Gastrocnemius medialis (tissue), 4 donors: ENCODE measurements around the gene KRT83. TPM values are rescaled to one million over a fixed set of nuclear protein-coding genes. Genes with fewer than 3 reads are reported as not detected.

Source experiments
- ATAC-seq, 2 donors: fragments of 150-250 bp; one replicate each; pipeline ENCODE4 v1.9.1; 2016
- DNase-seq, 2 donors: peaks; one replicate each; pipeline ENCODE4 v3.0.0-alpha.2; 2019
- H3K27ac ChIP-seq, 4 donors: fragments of 200-600 bp; sonication (generic); 1 replicate in 1 of 4; 2 replicates in 3 of 4; pipeline ENCODE4 v1.5.1; 2016 to 2018; ENCODE audit warnings: mild to moderate bottlenecking in 2 of 4, moderate library complexity in 1 of 4
- H3K27me3 ChIP-seq, 3 donors: fragments of 200-600 bp; sonication (generic) in 2 of 3; 1 replicate in 1 of 3; 2 replicates in 2 of 3; pipeline versions ENCODE4 v1.5.1 to v1.6.0; 2016 to 2019; ENCODE audit warnings: mild to moderate bottlenecking in 1 of 3, moderate library complexity in 1 of 3
- H3K36me3 ChIP-seq, 2 donors: fragments of 200-600 bp; sonication (generic) in 1 of 2; one replicate each; pipeline ENCODE4 v1.5.1; 2017 to 2018
- H3K4me1 ChIP-seq, 2 donors: fragments of 200-600 bp; sonication (generic) in 1 of 2; one replicate each; pipeline ENCODE4 v1.5.1; 2016 to 2017; ENCODE audit warnings: mild to moderate bottlenecking in 2 of 2
- H3K4me3 ChIP-seq, 4 donors: fragments of 200-600 bp; sonication (generic) in 3 of 4; 1 replicate in 1 of 4; 2 replicates in 3 of 4; pipeline ENCODE4 v1.5.1; 2016 to 2019; ENCODE audit warnings: mild to moderate bottlenecking in 2 of 4
- H3K9me3 ChIP-seq, 3 donors: fragments of 200-600 bp; sonication (generic) in 2 of 3; 1 replicate in 1 of 3; 2 replicates in 2 of 3; pipeline ENCODE4 v1.5.1; 2016 to 2019
- CTCF ChIP-seq, 5 experiments: fragments of 450-650 bp in 3 of 5; fragments of 200-600 bp in 2 of 5; sonication (generic) in 2 of 5; IDR thresholded peaks in 4 of 5; conservative IDR thresholded peaks in 1 of 5; 1 replicate in 4 of 5; 2 replicates in 1 of 5; pipeline ENCODE4 v1.5.1; 2016 to 2019; ENCODE audit warnings: antibody characterized with exemption in 5 of 5, mild to moderate bottlenecking in 3 of 5, moderate library complexity in 3 of 5
- POLR2A ChIP-seq, 2 donors: fragments of 450-650 bp; IDR thresholded peaks; one replicate each; pipeline ENCODE4 v1.6.1; 2017; ENCODE audit warnings: antibody characterized with exemption in 2 of 2, mild to moderate bottlenecking in 2 of 2, moderate library complexity in 2 of 2
- in situ Hi-C, 4 donors: fragments of 200-750 bp; cut with MboI; loops; one replicate each; pipeline versions ENCODE4 v1.15.0 to v1.8.0; 2017; ENCODE audit warnings: low sequenced_read_pairs in 4 of 4
- intact Hi-C: fragments of 100-400 bp; cut with DNase I; formaldehyde crosslinking; loops from one replicate; pipeline ENCODE4 v1.15.1; 2023; ENCODE audit warnings: low total_unique reads
- total RNA-seq, 4 donors: library from RNA; depleted of rRNA; stranded (reverse); fragments of >200 nt; gene quantifications; one replicate each; pipeline versions ENCODE4 v1.1.0 to v1.2.3, GENCODE V29; 2016

The KRT83 gene
- total RNA-seq, 4 donors from 2014 or later = 0.13 TPM; not detected in 3

GRCh38 chr12:52327052-52327829, 6.0 kb upstream of the KRT83 start:
- intact Hi-C loops = loop anchor here (1.0 to 5.0 kb wide), 5 partner anchors 18 to 175 kb away; no protein-coding TSS in a partner anchor
- Histone ChIP-seq H3K27me3 (peaks cover 0 to 2% (median 2%) of the 10 kb centered on the region in 3 donors), H3K27ac (no peak overlapping the region), H3K9me3 (no peaks in the 10 kb centered on the region), H3K4me1 (no peaks in the 10 kb centered on the region), H3K4me3 (no peak overlapping the region), H3K36me3 (no peaks in the 10 kb centered on the region)
- TF ChIP-seq CTCF (IDR thresholded peaks at IDR 0.05 in 4 of 5, conservative IDR thresholded peaks at IDR 0.05 in 1 of 5) = peak; percentile 64 to 81 (median 66)
- no peak for TF ChIP-seq POLR2A (IDR thresholded peaks at IDR 0.05)
- in situ Hi-C loops = loop anchor here (5.0 kb wide), 1 partner anchor 170 kb away; no protein-coding TSS in a partner anchor
- ATAC-seq (peak; percentile 98 to 99), DNase-seq (peak; percentile 68 to 82)

GRCh38 chr12:52324153-52324444, 2.9 kb upstream of the KRT83 start:
- Histone ChIP-seq H3K4me1 (no peaks in the 10 kb centered on the region), H3K4me3 (no peak overlapping the region), H3K27me3 (peaks cover 0 to 22% (median 11%) of the 10 kb centered on the region in 3 donors), H3K36me3 (no peaks in the 10 kb centered on the region), H3K27ac (no peak overlapping the region), H3K9me3 (no peaks in the 10 kb centered on the region)
- intact Hi-C loops (no loop called here), in situ Hi-C loops (no loop called here)
- DNase-seq (no peak), ATAC-seq (no peak)
- no peak for TF ChIP-seq CTCF (IDR thresholded peaks at IDR 0.05 in 4 of 5, conservative IDR thresholded peaks at IDR 0.05 in 1 of 5)
- no peak for TF ChIP-seq POLR2A (IDR thresholded peaks at IDR 0.05)

DNA sequence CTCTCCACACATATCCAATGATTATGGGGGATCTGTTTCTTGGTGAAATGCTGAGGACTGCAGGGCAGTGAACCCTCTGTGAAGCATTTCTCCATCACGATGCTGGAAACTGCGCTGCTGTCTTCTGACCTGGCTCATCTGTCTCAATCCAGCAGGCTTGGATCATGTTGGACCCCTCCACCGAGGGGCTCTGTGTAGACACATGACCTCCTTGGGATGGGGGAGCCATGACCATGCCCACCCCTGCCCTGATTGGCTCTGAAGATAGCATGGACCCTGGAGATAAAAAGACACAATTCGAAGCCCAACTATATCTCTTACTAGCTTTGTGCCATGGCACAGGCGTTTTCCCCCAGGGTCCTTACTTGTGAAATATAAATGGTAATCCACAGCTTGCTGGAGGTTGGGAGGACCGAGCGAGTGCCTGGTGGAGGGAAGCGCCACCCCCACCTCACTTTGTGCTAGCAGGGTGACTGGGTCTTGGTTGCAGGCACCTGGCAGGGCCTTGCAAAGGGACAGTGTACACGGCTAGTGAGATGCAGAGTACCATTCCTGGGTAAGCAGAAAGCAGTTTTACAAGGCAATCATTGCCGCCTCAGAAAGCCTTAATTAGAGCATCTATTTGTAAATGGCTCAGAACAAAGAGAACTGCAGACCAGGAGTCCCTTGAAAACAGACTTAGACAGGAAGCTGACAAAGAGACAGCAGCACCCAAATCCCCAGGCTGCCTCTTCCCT, 2.4 kb upstream of the KRT83 start:
- in situ Hi-C loops (no loop called here), intact Hi-C loops (no loop called here)
- TF ChIP-seq CTCF (IDR thresholded peaks at IDR 0.05 in 4 of 5, conservative IDR thresholded peaks at IDR 0.05 in 1 of 5) = no peak
- TF ChIP-seq POLR2A (IDR thresholded peaks at IDR 0.05) = no peak

DNA sequence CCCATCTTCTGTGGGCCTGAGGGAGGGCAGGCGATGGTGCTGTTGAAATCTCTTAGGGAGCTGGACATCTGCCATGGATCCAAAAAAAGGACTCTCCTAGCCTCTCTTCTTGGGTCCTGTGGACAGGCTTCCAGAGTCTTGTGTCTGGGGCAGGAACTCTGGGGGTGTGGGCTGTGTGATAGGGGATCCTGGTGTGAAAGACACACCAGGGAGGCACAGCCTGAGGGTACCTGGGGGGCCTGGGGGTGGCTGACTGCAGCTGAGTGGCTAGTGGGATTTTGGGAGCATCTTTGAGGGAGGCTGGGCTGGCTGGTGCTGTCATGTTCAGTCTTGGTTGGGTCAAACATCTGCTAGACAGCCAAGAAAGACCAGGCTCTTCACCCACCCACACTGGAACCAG, 1.8 kb upstream of the KRT83 start:
- no peak overlapping the region for H3K4me3 ChIP-seq
- H3K36me3 ChIP-seq = no peaks in the 10 kb centered on the region
- no peaks in the 10 kb centered on the region for H3K9me3 ChIP-seq
- DNase-seq = peak in 1 of 2 donors; percentile 4
- in situ Hi-C loops (no loop called here), intact Hi-C loops (no loop called here)
- ATAC-seq = no peak
- TF ChIP-seq CTCF (IDR thresholded peaks at IDR 0.05 in 4 of 5, conservative IDR thresholded peaks at IDR 0.05 in 1 of 5) (no peak), POLR2A (IDR thresholded peaks at IDR 0.05) (no peak)
- no peak overlapping the region for H3K27ac ChIP-seq
- peaks cover 0 to 22% (median 11%) of the 10 kb centered on the region in 3 donors for H3K27me3 ChIP-seq
- H3K4me1 ChIP-seq = no peaks in the 10 kb centered on the region

More for the DNA sequence above, 2.4 kb upstream of the KRT83 start:
- H3K9me3 ChIP-seq = no peaks in the 10 kb centered on the region
- H3K27me3 ChIP-seq = peaks cover 0 to 22% (median 11%) of the 10 kb centered on the region in 3 donors
- no peaks in the 10 kb centered on the region for H3K4me1 ChIP-seq
- DNase-seq (no peak), ATAC-seq (no peak)
- no peak overlapping the region for H3K27ac ChIP-seq
- H3K36me3 ChIP-seq = no peaks in the 10 kb centered on the region
- H3K4me3 ChIP-seq = no peak overlapping the region
